HEK293 (cell line): Measurements from ENCODE around the gene SMYD1.

Experiments
- YY1 ChIP-seq: fragments of 450-650 bp; formaldehyde crosslinking; IDR thresholded peaks from 2 replicates; pipeline ENCODE4 v1.5.1; 2018; ENCODE audit warnings: missing biosample characterization, missing genetic modification characterization
- TF ChIP-seq, protein P1 (sequence below): fragments of 450-650 bp; formaldehyde crosslinking; IDR thresholded peaks from 2 replicates; pipeline ENCODE4 v1.5.1; 2017; ENCODE audit warnings: missing biosample characterization, missing genetic modification characterization

DNA sequence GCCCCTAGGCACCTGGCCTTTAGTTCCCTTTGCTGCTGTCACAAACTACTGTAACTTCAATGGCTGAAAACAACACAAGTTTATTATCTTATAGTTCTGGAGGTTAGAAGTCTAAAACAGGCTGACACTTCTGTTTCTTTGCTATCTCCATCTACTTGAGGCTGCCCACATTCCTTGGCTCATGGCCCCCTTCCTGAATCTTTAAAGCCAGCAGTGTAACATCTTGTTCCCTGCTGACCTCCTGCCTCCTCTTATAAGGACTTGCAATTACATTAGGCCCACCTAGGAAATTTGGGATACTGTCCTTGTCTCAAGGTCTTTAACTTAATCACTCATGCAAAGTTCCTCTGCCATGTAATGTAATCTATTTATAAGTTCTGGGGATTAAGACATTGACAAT, 6.5 kb downstream of the SMYD1 start:
- TF ChIP-seq, protein P1, sequence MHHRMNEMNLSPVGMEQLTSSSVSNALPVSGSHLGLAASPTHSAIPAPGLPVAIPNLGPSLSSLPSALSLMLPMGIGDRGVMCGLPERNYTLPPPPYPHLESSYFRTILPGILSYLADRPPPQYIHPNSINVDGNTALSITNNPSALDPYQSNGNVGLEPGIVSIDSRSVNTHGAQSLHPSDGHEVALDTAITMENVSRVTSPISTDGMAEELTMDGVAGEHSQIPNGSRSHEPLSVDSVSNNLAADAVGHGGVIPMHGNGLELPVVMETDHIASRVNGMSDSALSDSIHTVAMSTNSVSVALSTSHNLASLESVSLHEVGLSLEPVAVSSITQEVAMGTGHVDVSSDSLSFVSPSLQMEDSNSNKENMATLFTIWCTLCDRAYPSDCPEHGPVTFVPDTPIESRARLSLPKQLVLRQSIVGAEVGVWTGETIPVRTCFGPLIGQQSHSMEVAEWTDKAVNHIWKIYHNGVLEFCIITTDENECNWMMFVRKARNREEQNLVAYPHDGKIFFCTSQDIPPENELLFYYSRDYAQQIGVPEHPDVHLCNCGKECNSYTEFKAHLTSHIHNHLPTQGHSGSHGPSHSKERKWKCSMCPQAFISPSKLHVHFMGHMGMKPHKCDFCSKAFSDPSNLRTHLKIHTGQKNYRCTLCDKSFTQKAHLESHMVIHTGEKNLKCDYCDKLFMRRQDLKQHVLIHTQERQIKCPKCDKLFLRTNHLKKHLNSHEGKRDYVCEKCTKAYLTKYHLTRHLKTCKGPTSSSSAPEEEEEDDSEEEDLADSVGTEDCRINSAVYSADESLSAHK (tag by site-specific recombination) = no peak
- TF ChIP-seq YY1 = no peak
